ENCODE results near the gene SFT2D2. TPM values are rescaled to one million over a fixed set of nuclear protein-coding genes. Genes with fewer than 3 reads are reported as not detected.

The SFT2D2 gene
- total RNA-seq, 1 donor from 2014 or later, result 60.2 TPM

- peak overlapping the region; percentile 96 for H3K4me3 Mint-ChIP-seq
- no peaks in the 10 kb centered on the region for H3K36me3 Mint-ChIP-seq
- peak overlapping the region; percentile 93 for H3K27ac Mint-ChIP-seq
- peaks cover 41% of the 10 kb centered on the region for H3K4me1 Mint-ChIP-seq
- no peak for TF ChIP-seq CTCF (IDR thresholded peaks at IDR 0.05; ENCODE audit: unreplicated experiment)
- DNase-seq (ENCODE audit: low spot score in 2 of 2, unreplicated experiment in 2 of 2), result no peak
- peaks cover 10% of the 10 kb centered on the region for H3K9me3 Mint-ChIP-seq
- no peaks in the 10 kb centered on the region for H3K27me3 Mint-ChIP-seq (ENCODE audit: low read depth)
Observed at GRCh38 chr1:168224991-168225390, 813 bp upstream of the SFT2D2 start.

DNA sequence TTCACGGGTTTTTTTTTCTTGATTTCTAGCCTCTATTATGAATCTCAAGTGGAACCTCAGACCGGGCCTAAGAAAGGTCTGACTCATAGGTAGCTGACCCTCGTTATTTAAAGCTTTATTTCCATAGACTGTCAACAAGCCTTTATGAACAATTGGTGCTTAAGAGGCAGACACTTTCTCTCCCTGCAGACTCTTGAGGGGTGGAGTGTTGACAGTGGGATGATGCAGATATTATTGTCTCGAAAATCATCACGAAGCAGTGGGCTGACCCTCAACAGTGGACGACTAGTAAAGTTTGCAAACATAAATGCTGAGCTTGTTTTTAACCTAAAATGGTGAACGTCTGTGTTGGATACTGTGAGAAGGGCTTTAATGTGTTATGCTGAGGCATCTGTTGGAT is 1.8 kb downstream of the SFT2D2 start:
- peaks cover 41% of the 10 kb centered on the region for H3K4me1 Mint-ChIP-seq
- no peak for TF ChIP-seq CTCF (IDR thresholded peaks at IDR 0.05; ENCODE audit: unreplicated experiment)
- peaks cover 3% of the 10 kb centered on the region for H3K36me3 Mint-ChIP-seq
- H3K4me3 Mint-ChIP-seq, result peak overlapping the region; percentile 96
- H3K27ac Mint-ChIP-seq, result no peak overlapping the region
- peaks cover 10% of the 10 kb centered on the region for H3K9me3 Mint-ChIP-seq
- no peak for DNase-seq (ENCODE audit: low spot score in 2 of 2, unreplicated experiment in 2 of 2)
- no peaks in the 10 kb centered on the region for H3K27me3 Mint-ChIP-seq (ENCODE audit: low read depth)

- no peak for TF ChIP-seq CTCF (IDR thresholded peaks at IDR 0.05; ENCODE audit: unreplicated experiment)
- H3K4me1 Mint-ChIP-seq, result peaks cover 41% of the 10 kb centered on the region
- H3K4me3 Mint-ChIP-seq, result no peak overlapping the region
- no peak overlapping the region for H3K27ac Mint-ChIP-seq
- no peaks in the 10 kb centered on the region for H3K27me3 Mint-ChIP-seq (ENCODE audit: low read depth)
- DNase-seq (ENCODE audit: low spot score in 2 of 2, unreplicated experiment in 2 of 2), result no peak
- no peaks in the 10 kb centered on the region for H3K9me3 Mint-ChIP-seq
- H3K36me3 Mint-ChIP-seq, result peaks cover 17% of the 10 kb centered on the region
Observed at GRCh38 chr1:168229893-168230292, 4.1 kb downstream of the SFT2D2 start.

- no peak overlapping the region for H3K27ac Mint-ChIP-seq
- H3K4me1 Mint-ChIP-seq, result peaks cover 35% of the 10 kb centered on the region
- no peak for TF ChIP-seq CTCF (IDR thresholded peaks at IDR 0.05; ENCODE audit: unreplicated experiment)
- no peaks in the 10 kb centered on the region for H3K9me3 Mint-ChIP-seq
- H3K4me3 Mint-ChIP-seq, result no peak overlapping the region
- H3K27me3 Mint-ChIP-seq (ENCODE audit: low read depth), result no peaks in the 10 kb centered on the region
- H3K36me3 Mint-ChIP-seq, result peaks cover 20% of the 10 kb centered on the region
- no peak for DNase-seq (ENCODE audit: low spot score in 2 of 2, unreplicated experiment in 2 of 2)
Observed at GRCh38 chr1:168230709-168231108, 4.9 kb downstream of the SFT2D2 start.

DNA sequence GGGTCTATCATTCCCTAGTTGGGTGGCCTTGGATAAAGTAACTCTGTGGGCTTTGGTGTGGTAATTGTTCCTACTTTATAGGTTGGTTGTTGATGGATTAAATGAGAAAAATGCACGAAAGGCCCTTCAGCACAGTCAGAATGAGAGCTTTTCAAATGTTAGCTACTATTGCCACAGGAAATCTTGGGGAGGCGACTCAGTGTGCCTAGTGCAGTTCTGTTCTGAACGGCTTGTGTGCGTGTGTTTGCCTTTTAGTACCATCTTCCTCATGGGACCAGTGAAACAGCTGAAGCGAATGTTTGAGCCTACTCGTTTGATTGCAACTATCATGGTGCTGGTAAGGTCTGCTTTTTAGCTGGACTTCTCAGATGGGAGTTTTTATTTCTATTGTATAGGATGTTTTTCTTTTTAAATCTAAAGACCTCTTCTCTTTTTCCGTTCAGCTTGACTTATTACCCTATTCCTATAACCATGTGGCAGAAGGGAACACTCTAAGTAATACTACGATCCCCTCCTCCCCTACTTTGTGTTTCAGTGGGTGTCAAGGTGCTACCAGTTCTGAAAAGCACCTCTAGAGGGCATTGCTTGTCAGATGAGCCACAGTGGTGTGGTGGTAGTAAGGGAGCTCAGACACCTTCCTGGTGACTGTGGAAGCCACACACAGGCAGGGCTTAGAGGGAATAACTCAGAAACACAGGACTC is 9.2 kb downstream of the SFT2D2 start:
- H3K36me3 Mint-ChIP-seq, result peaks cover 42% of the 10 kb centered on the region
- H3K4me1 Mint-ChIP-seq, result no peaks in the 10 kb centered on the region
- no peaks in the 10 kb centered on the region for H3K9me3 Mint-ChIP-seq
- no peak for DNase-seq (ENCODE audit: low spot score in 2 of 2, unreplicated experiment in 2 of 2)
- no peak overlapping the region for H3K4me3 Mint-ChIP-seq
- H3K27ac Mint-ChIP-seq, result no peak overlapping the region
- H3K27me3 Mint-ChIP-seq (ENCODE audit: low read depth), result no peaks in the 10 kb centered on the region
- peak; percentile 15 for TF ChIP-seq CTCF (IDR thresholded peaks at IDR 0.05; ENCODE audit: unreplicated experiment)

GRCh38 chr1:168235548-168235885 is 9.7 kb downstream of the SFT2D2 start:
- DNase-seq (ENCODE audit: low spot score in 2 of 2, unreplicated experiment in 2 of 2), result no peak
- H3K36me3 Mint-ChIP-seq, result peaks cover 47% of the 10 kb centered on the region
- no peak overlapping the region for H3K4me3 Mint-ChIP-seq
- no peaks in the 10 kb centered on the region for H3K9me3 Mint-ChIP-seq
- no peak overlapping the region for H3K27ac Mint-ChIP-seq
- no peak for TF ChIP-seq CTCF (IDR thresholded peaks at IDR 0.05; ENCODE audit: unreplicated experiment)
- H3K4me1 Mint-ChIP-seq, result no peaks in the 10 kb centered on the region
- H3K27me3 Mint-ChIP-seq (ENCODE audit: low read depth), result no peaks in the 10 kb centered on the region
